ENCODE data around the gene OPRM1.

OPRM1 gene

DNA sequence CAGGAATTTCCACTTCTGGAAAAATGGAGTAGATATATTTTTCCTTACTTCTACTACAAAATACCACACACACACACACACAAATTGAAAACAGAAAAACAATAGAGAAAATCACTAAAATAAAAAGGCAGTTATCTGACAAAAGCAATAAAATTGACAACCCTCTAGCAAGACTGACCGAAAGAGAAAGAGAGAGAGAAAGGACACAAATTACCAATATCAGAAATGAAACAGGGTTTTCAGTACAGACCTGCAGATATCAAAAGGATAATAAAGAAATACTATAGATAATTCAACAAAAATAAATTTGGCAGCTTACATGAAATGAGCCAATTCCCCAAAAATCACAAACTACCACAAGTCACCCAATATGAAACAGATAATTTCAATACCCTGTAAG lies 104.7 kb downstream of the OPRM1 start:
- Histone ChIP-seq H3K4me1 (ENCODE audit: insufficient read depth, insufficient read length) (no peaks in the 10 kb centered on the region), H3K27me3 (ENCODE audit: insufficient read depth, insufficient read length) (no peaks in the 10 kb centered on the region), H3K9ac (ENCODE audit: insufficient read length, low read depth) (no peak overlapping the region), H3K4me3 (ENCODE audit: insufficient read length, low read depth) (no peak overlapping the region), H3K36me3 (ENCODE audit: insufficient read depth, insufficient read length, low read length) (no peaks in the 10 kb centered on the region), H3K9me3 (ENCODE audit: insufficient read depth, low read length) (no peaks in the 10 kb centered on the region; the same call in 1 of the 2 replicates)
- TF ChIP-seq SUZ12 (IDR thresholded peaks at IDR 0.05; ENCODE audit: extremely low read depth, insufficient read depth, insufficient read length), result no peak
- no peak for DNase-seq (ENCODE audit: low read depth, low spot score)

DNA sequence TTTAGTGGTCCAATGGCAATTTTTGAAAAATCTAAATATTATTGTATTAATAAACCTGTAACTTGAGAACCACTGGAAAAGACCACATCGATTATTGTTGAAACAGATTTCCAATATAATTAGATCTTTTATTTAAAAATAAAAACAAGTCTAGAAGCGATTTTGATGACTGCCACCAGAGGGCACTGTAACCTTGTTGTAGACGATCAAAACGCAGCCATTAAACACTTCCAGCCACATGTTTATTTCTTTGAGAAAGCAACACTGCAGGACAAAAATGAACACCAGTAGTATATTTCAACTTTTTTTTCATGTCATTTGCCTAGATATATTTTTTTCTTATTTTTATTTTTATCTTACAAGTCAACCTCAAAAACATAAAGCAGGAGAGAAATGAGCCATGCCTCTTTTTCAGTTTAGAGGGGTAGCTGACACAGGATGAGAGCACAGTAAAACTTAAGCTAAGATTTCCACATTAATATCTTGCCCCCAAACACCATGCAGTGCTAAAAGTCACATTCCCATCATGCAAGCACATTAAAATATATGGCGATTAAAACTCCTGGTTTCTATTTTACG lies 115.4 kb downstream of the OPRM1 start:
- Histone ChIP-seq H3K4me3 (ENCODE audit: insufficient read length, low read depth) (no peak overlapping the region), H3K36me3 (ENCODE audit: insufficient read depth, insufficient read length, low read length) (no peaks in the 10 kb centered on the region), H3K9me3 (ENCODE audit: insufficient read depth, low read length) (peaks cover 14% of the 10 kb centered on the region), H3K4me1 (ENCODE audit: insufficient read depth, insufficient read length) (no peaks in the 10 kb centered on the region), H3K27me3 (ENCODE audit: insufficient read depth, insufficient read length) (no peaks in the 10 kb centered on the region), H3K9ac (ENCODE audit: insufficient read length, low read depth) (no peak overlapping the region)
- TF ChIP-seq YY1 (IDR thresholded peaks at IDR 0.05; ENCODE audit: insufficient read depth, insufficient read length), result no peak
- no peak for TF ChIP-seq ZNF274 (IDR thresholded peaks at IDR 0.05; ENCODE audit: low read depth, low read length)
- TF ChIP-seq SUZ12 (IDR thresholded peaks at IDR 0.05; ENCODE audit: extremely low read depth, insufficient read depth, insufficient read length), result no peak
- peak; percentile 39 for DNase-seq (ENCODE audit: low read depth, low spot score)

DNA sequence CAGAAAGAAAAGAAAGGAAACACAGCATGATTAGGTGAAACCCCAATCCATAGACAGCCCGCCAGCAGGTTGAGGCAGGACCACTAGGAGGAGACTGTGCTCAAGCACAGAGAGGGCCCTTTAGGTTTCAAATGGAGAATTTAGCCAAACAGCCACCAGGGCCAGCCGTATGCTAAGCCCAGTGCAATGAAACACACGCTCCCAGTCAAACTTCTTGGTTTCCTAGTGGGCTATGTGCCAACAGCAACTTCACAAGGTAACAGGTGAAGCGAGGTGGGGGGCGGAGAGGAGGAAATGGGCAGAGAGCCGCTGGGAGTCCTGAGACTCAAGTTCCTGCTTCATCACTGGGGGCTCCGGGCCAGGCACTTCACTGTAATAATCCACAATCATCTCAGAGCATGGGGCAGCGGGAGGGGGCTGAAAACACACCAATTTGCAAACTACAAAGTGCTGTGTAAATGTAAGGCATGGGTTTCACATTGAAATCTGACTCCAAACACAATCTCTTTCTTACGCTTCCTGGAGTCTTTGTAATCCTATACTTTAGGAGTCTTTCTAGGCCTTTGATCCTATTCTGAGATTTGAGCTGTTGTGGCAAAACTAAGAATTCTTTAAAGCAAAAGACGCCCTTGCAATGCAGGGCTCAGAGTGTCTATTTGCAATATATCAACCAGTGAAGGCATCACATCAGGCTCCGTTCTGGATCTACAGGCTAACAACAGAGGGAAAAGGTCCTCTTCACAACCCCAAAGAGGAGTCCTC lies 117.3 kb downstream of the OPRM1 start:
- no peak overlapping the region for H3K9ac ChIP-seq (ENCODE audit: insufficient read length, low read depth)
- H3K9me3 ChIP-seq (ENCODE audit: insufficient read depth, low read length), result peaks cover 14% of the 10 kb centered on the region
- H3K4me3 ChIP-seq (ENCODE audit: insufficient read length, low read depth), result no peak overlapping the region
- H3K27me3 ChIP-seq (ENCODE audit: insufficient read depth, insufficient read length), result no peaks in the 10 kb centered on the region
- no peak for TF ChIP-seq YY1 (IDR thresholded peaks at IDR 0.05; ENCODE audit: insufficient read depth, insufficient read length)
- no peak for TF ChIP-seq ZNF274 (IDR thresholded peaks at IDR 0.05; ENCODE audit: low read depth, low read length)
- TF ChIP-seq SUZ12 (IDR thresholded peaks at IDR 0.05; ENCODE audit: extremely low read depth, insufficient read depth, insufficient read length), result no peak
- no peaks in the 10 kb centered on the region for H3K36me3 ChIP-seq (ENCODE audit: insufficient read depth, insufficient read length, low read length)
- DNase-seq (ENCODE audit: low read depth, low spot score), result no peak
- no peaks in the 10 kb centered on the region for H3K4me1 ChIP-seq (ENCODE audit: insufficient read depth, insufficient read length)

DNA sequence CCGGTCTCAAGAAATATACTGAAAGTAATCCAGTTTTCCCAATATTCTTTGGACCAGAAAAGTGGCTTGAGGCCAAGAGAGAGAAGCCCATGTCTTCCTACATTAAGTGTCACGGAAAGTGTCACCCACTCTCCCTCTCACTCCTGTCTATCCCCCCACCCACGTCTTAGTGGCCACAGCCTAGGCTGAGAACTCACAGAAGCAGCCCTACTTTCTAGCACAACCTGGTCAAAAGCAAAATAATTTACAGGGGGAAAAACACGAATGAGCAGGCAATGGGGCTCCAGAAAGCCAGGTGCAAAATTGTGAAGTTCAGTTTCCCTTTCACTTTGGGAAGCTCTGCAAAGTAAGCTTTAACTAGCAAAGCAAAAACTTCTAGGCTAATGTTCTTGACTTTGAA lies 118.0 kb downstream of the OPRM1 start:
- Histone ChIP-seq H3K9me3 (ENCODE audit: insufficient read depth, low read length) (peaks cover 14% of the 10 kb centered on the region), H3K27me3 (ENCODE audit: insufficient read depth, insufficient read length) (no peaks in the 10 kb centered on the region), H3K4me1 (ENCODE audit: insufficient read depth, insufficient read length) (no peaks in the 10 kb centered on the region), H3K36me3 (ENCODE audit: insufficient read depth, insufficient read length, low read length) (no peaks in the 10 kb centered on the region), H3K4me3 (ENCODE audit: insufficient read length, low read depth) (no peak overlapping the region), H3K9ac (ENCODE audit: insufficient read length, low read depth) (no peak overlapping the region)
- TF ChIP-seq ZNF274 (IDR thresholded peaks at IDR 0.05; ENCODE audit: low read depth, low read length), result no peak
- no peak for TF ChIP-seq SUZ12 (IDR thresholded peaks at IDR 0.05; ENCODE audit: extremely low read depth, insufficient read depth, insufficient read length)
- TF ChIP-seq YY1 (IDR thresholded peaks at IDR 0.05; ENCODE audit: insufficient read depth, insufficient read length), result no peak
- no peak for DNase-seq (ENCODE audit: low read depth, low spot score)

DNA sequence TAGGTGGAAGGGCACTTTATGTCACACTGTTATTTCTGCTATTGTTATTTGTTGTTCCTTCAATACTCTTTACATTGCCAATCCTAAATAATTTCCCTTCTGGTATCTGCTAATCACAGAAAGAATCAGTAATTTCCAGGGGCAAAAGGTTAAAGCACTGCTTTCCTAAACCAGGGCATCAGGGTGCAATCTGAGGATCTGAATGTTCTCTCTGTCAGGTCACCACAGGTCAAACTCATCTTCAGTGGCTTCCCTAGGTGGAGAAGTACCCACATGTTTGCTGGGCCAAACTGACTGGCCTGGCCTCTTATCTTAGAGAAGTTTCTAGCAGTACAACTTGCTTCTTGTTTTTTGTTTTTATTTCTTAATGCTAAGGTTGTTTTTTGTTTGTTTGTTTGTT lies 118.7 kb downstream of the OPRM1 start:
- peaks cover 14% of the 10 kb centered on the region for H3K9me3 ChIP-seq (ENCODE audit: insufficient read depth, low read length)
- TF ChIP-seq ZNF274 (IDR thresholded peaks at IDR 0.05; ENCODE audit: low read depth, low read length), result no peak
- TF ChIP-seq SUZ12 (IDR thresholded peaks at IDR 0.05; ENCODE audit: extremely low read depth, insufficient read depth, insufficient read length), result no peak
- TF ChIP-seq YY1 (IDR thresholded peaks at IDR 0.05; ENCODE audit: insufficient read depth, insufficient read length), result no peak
- H3K9ac ChIP-seq (ENCODE audit: insufficient read length, low read depth), result no peak overlapping the region
- no peaks in the 10 kb centered on the region for H3K36me3 ChIP-seq (ENCODE audit: insufficient read depth, insufficient read length, low read length)
- no peak for DNase-seq (ENCODE audit: low read depth, low spot score)
- H3K27me3 ChIP-seq (ENCODE audit: insufficient read depth, insufficient read length), result no peaks in the 10 kb centered on the region
- no peaks in the 10 kb centered on the region for H3K4me1 ChIP-seq (ENCODE audit: insufficient read depth, insufficient read length)
- H3K4me3 ChIP-seq (ENCODE audit: insufficient read length, low read depth), result no peak overlapping the region

DNA sequence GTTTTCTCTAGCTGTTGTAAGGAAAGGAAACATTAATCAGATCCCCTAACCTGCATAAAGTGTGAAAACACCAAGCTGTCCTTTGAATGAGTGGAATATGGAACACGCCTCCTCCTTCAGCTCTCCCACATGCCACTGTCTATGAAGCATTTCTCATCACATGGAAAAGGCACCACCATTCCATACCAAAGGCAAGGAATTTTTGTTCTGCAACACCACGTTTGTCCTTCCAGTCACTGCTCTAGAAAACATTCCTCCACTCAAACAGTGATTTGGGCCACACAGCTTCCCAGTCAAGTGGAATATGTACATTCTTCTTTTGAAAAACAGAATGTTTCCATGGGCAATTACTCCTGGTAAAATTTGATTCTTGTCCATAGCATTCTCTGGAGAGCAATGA lies 120.1 kb downstream of the OPRM1 start:
- Histone ChIP-seq H3K9ac (ENCODE audit: insufficient read length, low read depth) (no peak overlapping the region), H3K27me3 (ENCODE audit: insufficient read depth, insufficient read length) (no peaks in the 10 kb centered on the region), H3K4me3 (ENCODE audit: insufficient read length, low read depth) (no peak overlapping the region), H3K4me1 (ENCODE audit: insufficient read depth, insufficient read length) (no peaks in the 10 kb centered on the region), H3K36me3 (ENCODE audit: insufficient read depth, insufficient read length, low read length) (no peaks in the 10 kb centered on the region), H3K9me3 (ENCODE audit: insufficient read depth, low read length) (peaks cover 14% of the 10 kb centered on the region)
- no peak for DNase-seq (ENCODE audit: low read depth, low spot score)
- TF ChIP-seq SUZ12 (IDR thresholded peaks at IDR 0.05; ENCODE audit: extremely low read depth, insufficient read depth, insufficient read length), result no peak
- TF ChIP-seq ZNF274 (IDR thresholded peaks at IDR 0.05; ENCODE audit: low read depth, low read length), result no peak
- no peak for TF ChIP-seq YY1 (IDR thresholded peaks at IDR 0.05; ENCODE audit: insufficient read depth, insufficient read length)

DNA sequence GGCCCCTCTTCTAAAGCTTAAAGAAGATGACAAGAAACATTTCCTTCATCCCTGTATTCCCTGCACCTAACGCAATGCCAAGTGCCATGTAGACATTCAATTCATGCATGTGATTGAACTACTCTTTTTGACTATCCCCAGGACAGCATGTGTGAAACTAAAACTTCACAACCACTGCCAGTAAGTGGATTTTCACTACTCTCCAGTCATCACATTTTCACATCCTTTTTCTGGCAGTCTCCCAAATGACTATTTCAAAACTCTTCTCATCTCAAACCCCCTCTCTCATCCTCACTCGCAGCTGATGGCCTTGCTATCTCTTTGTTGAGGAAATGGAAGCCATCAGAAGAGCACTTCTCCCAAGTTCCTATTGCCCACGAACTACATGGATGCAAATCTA lies 122.6 kb downstream of the OPRM1 start:
- Histone ChIP-seq H3K9ac (ENCODE audit: insufficient read length, low read depth) (no peak overlapping the region), H3K27me3 (ENCODE audit: insufficient read depth, insufficient read length) (no peaks in the 10 kb centered on the region), H3K4me3 (ENCODE audit: insufficient read length, low read depth) (no peak overlapping the region), H3K9me3 (ENCODE audit: insufficient read depth, low read length) (peaks cover 11% of the 10 kb centered on the region), H3K36me3 (ENCODE audit: insufficient read depth, insufficient read length, low read length) (no peaks in the 10 kb centered on the region), H3K4me1 (ENCODE audit: insufficient read depth, insufficient read length) (no peaks in the 10 kb centered on the region)
- no peak for TF ChIP-seq SUZ12 (IDR thresholded peaks at IDR 0.05; ENCODE audit: extremely low read depth, insufficient read depth, insufficient read length)
- TF ChIP-seq ZNF274 (IDR thresholded peaks at IDR 0.05; ENCODE audit: low read depth, low read length), result no peak
- no peak for TF ChIP-seq YY1 (IDR thresholded peaks at IDR 0.05; ENCODE audit: insufficient read depth, insufficient read length)
- DNase-seq (ENCODE audit: low read depth, low spot score), result no peak

Measured in NT2/D1 (cell line).